Hematopoietic multipotent progenitor cell treated with erythropoietin and hydrocortisone succinate and interleukin-3 and kit ligand, for 6 days (in vitro differentiated cells): ENCODE measurements around the gene CCK.

Source experiments
- DNase-seq: peaks from one replicate; pipeline ENCODE4 v3.0.0-alpha.2; 2015

Gene CCK

GRCh38 chr3:42265059-42265991, 660 bp downstream of the CCK start:
- DNase-seq = no peak

DNA sequence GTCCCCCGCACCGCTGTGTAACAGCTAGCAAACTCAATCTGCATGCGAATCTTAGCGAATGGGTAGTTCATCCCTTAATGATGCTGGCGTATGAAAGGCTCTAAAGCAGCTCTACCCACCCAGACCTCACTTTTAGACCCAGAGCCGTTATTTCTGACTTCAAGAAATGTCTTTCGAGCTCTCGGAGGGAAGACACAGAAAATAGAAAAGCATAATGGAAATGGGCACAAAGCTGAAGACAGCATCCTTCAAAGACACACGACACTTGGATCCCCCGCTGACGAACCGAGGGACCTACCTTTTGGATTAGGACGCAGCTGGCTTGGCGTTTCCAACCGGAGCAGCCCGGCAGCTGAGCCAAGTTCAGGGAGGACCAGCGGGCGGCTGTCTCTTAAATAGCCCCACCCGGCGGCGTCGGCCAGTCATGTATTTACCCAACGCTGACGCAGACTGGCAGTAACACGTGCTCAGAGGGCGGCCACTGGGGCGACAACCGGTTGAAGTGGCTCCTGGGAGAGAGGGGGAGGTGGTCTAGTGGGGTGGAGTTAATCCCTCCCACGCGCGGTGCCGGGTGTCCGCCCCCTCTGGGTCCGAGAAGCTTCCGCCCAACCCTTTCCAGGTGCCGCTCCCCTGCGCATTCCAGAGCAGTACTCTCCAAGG, 1.5 kb downstream of the CCK start:
- DNase-seq = peak; percentile 18

- DNase-seq = no peak
Observed at GRCh38 chr3:42263354-42264346, 2.3 kb downstream of the CCK start.

DNA sequence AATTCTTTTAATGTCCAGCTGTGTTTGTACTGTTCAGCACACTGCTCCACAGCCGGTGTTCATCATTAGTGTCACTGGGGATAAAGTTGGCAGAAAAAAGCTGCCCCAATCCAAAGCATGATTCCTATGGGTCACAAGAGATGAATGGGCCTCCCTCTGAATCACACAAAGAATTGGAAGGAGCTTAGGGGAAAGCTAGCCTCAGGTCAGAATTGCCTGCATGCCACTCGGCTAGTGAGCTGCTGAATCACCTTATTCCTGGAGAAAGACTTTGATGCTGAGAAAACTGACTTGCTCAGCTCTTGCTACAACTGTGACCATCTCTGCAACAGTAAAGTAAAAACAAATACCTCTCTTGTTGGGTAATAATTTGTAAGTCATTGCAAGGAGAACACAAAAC, 3.5 kb downstream of the CCK start:
- DNase-seq = no peak

DNA sequence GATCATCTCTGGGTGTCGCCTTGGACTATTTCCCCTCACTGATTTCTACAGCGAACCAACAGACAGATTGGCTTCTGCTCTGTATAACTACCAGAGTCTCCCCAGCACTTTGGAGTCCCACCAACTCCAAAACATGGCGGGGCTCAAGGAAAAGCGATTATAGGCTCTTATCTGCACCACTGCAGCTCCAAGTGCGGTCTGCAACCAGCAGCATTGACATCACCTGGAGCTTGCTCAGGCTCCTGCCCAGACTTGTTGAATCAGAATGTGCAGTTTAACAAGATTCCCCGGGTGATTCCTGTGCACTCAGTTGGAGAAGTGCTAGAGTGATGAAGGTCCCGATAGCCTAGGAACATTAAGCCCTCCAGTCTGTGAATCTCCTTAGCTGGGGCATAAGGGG, 9.0 kb downstream of the CCK start:
- DNase-seq = no peak

DNA sequence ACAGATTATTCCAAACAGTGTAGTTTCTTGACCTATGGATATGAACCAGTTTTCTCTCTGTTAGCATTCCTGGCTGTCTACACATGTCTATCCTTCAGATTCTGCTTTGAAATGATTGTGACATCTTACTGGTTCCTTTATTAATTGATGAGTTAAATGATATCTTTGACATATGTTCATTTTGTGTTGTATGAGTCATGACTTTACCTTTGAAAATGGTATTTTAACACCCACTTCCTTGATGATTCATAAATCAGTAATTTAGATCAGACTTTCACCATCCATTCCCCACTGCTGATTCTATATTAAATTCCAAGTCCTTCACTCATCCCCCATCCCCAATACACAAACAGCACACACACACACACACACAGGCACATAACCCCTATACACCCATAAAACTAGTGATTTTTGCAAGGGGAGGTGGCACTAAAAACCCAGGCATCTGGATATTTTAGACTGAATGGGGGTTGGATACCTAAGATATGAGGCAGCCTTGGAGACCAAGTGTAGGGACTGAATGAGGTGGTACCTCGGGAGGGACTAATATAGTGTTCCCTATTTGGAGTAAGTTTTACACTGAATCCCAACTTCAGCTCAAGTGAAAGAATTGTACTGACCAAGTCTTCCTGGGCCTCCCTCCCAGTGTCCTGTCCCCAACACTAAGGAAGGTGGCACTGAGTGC, 9.7 kb downstream of the CCK start:
- no peak for DNase-seq

DNA sequence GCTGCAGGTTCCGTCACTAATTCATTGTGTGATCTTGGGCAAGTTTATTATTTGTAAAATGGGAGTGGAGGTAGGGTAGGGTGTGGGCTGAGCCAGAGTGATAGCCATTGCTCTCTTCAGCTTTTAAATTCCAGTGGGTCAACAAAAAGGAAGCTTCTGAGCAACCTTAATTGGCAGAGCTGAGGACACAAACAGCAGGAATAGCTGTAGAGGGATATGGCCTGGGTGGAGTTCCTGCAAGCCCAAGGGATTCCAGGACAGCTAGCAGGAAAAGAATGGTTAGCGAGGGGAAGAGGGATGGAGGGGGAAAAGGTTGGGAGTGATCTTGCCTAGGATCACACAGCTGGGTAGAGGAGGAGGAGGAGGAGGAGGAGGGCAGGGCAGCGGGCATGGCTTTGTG, 11.4 kb downstream of the CCK start:
- no peak for DNase-seq

DNA sequence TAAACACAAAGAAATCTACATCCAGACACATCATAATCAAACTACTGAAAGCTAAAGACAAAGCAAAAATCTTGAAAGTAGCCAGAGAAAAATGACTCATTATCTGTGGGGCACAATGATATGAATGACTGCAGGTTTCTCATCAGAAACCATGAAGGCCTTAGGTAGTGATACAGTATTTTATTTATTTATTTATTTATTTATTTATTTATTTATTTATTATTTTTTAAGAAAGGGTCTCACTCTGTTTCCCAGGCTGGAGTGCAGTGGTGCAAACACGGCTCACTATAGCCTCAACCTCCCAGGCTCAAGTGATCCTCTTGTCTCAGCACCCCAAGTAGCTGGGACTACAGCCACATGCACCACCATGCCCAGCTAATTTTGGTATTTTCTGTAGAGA, 15.2 kb downstream of the CCK start:
- no peak for DNase-seq

- peak; percentile 79 for DNase-seq
Observed at GRCh38 chr3:42247576-42248027, 18.4 kb downstream of the CCK start.

GRCh38 chr3:42246091-42246490, 19.9 kb downstream of the CCK start:
- DNase-seq = no peak

GRCh38 chr3:42236611-42237010, 29.4 kb downstream of the CCK start:
- DNase-seq = no peak

GRCh38 chr3:42235532-42235931, 30.5 kb downstream of the CCK start:
- DNase-seq = no peak

GRCh38 chr3:42230860-42231259, 35.1 kb downstream of the CCK start:
- DNase-seq = no peak

DNA sequence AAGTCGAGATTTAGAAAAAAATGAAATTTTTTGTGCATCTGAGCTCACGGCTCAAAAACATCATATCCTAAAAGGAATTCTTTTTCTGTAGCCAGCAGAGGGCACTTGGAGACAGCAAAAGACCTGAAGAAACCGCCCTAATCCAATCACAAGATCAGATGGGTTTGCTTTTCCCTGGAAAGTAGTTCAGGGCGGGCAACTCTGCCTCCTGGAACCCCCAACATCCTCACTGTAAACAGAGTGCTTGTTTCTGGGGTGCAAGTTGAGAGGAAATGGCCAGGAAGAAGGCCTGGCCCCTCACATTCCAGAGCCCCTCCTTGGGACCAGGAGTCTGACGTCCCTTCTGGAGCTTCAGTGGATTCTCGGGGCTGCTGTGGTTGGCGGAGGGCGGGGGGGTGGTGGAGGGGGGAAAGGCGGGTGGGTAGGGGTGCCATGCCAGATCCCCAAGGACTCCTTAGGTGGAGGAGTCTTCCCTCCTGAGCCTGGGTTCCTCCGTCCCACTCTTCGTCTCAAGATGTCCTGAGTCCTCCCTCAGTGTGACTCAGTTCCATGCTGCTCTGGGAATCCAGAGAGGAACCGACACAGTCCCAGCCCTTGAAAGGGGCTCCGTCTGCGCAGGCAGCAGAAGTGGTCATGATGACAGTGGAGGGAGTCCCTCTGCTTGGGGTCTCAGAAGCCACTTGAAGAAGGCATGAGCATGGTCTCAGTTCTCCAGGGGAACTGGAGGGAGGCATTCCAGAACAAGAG, 35.9 kb downstream of the CCK start:
- DNase-seq = peak; percentile 59

- DNase-seq = no peak
Observed at GRCh38 chr3:42229266-42229941, 36.6 kb downstream of the CCK start.

DNA sequence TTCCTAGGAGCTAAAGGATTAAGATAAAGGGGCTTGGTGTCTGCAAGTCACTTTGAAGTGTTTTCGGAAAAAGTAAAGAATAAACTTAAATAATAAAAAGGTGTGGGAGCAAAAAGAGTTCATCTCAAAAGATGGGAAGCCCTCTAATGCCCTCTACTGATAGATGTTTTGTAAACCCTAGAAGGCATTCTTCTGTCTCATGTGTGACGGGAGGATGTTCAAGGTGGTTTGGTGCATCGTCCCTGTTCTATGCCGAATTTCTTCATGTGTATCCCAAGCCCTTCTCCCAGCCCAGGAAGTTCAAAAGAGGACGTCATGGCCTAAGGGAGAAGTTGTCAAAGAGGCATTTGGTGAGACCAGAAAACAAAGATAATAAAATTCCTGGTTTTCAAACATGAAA, 37.2 kb downstream of the CCK start:
- DNase-seq = peak; percentile 42

DNA sequence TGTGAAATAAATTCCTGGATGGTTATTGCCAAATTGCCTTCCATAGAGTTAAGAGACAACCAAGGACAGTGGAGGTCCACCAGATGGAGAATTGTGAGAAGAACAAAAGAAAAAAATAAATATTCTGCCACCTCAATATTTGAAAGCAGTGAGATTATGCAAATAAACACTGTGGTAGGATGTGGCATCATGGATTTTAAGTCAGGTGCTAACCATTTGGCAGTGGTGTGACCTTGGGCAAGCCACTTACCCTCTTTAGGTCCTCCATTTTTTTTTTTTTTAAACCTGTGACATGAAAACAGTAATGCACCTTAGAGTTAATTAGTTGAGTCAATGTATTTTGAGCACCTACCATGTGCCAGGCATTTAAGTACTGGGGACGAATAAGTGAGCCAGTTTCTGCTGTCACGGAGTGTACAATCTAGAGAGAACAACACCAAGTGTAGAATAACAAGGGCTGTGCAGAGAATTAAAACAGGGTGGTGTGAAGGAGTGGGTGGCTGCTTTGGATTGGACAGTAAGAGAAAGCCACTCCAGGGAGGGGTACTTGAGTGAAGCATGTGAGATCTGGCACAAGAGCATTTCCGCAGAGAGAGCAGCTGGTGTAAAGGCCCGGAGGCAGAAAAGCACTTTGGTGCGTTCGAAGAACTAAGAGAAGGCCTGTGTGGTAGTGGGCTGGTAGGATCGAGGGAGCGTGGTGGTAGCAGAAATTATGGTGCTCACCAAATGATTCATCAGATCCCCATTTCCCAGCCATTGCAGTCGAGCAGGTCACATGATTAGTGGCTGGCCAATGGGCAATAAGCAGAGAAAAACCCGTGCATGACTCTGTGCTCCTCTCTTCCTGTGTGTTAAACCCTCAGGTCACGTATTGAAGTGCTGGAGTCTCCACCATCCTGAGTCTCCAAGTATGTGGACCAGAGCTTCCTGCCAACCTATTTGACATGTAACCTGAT, 39.2 kb downstream of the CCK start:
- peak; percentile 7 for DNase-seq

- no peak for DNase-seq
Observed at GRCh38 chr3:42225486-42226363, 40.3 kb downstream of the CCK start.
